ENCODE data around the gene HDGFL2.

The HDGFL2 gene

GRCh38 chr19:4511300-4512054, 39.4 kb downstream of the HDGFL2 start:
- no peak for TF ChIP-seq FOXK2 (IDR thresholded peaks at IDR 0.05)
- no peak for TF ChIP-seq FOXA1 (IDR thresholded peaks at IDR 0.05)
- no peak for TF ChIP-seq FOXM1 (IDR thresholded peaks at IDR 0.05; ENCODE audit: borderline replicate concordance)
- TF ChIP-seq HDGF (IDR thresholded peaks at IDR 0.05; ENCODE audit: borderline replicate concordance): no peak
- TF ChIP-seq L3MBTL2 (conservative IDR thresholded peaks at IDR 0.05): no peak
- TF ChIP-seq ARNT (IDR thresholded peaks at IDR 0.05): no peak
- TF ChIP-seq CTBP1 (IDR thresholded peaks at IDR 0.05; ENCODE audit: borderline replicate concordance): no peak
- TF ChIP-seq LEF1 (IDR thresholded peaks at IDR 0.05; ENCODE audit: borderline replicate concordance): no peak
- TF ChIP-seq ELF4 (IDR thresholded peaks at IDR 0.05): no peak
- TF ChIP-seq PKNOX1 (IDR thresholded peaks at IDR 0.05): no peak
- no peak for TF ChIP-seq BHLHE40 (IDR thresholded peaks at IDR 0.05; ENCODE audit: borderline replicate concordance)
- no peak for TF ChIP-seq SUZ12 (IDR thresholded peaks at IDR 0.05)
- TF ChIP-seq ZNF384 (IDR thresholded peaks at IDR 0.05): no peak
- TF ChIP-seq TARDBP (IDR thresholded peaks at IDR 0.05): no peak
- ChIA-PET POLR2A (no interaction called here), CTCF (no interaction called here)
- DNase-seq (ENCODE audit: extremely low spot score): no peak

GRCh38 chr19:4512070-4512469, 40.0 kb downstream of the HDGFL2 start:
- CTCF ChIA-PET: no interaction called here
- no peak for DNase-seq (ENCODE audit: extremely low spot score)
- no peak for TF ChIP-seq ELF4 (IDR thresholded peaks at IDR 0.05)
- POLR2A ChIA-PET: no interaction called here

- POLR2A ChIA-PET: no interaction called here
- no peak for TF ChIP-seq ELF4 (IDR thresholded peaks at IDR 0.05)
- TF ChIP-seq ZNF384 (IDR thresholded peaks at IDR 0.05): no peak
- no peak for TF ChIP-seq ARNT (IDR thresholded peaks at IDR 0.05)
- TF ChIP-seq FOXK2 (IDR thresholded peaks at IDR 0.05): no peak
- no peak for TF ChIP-seq SP1 (IDR thresholded peaks at IDR 0.05)
- no peak for TF ChIP-seq LEF1 (IDR thresholded peaks at IDR 0.05; ENCODE audit: borderline replicate concordance)
- no peak for TF ChIP-seq BHLHE40 (IDR thresholded peaks at IDR 0.05; ENCODE audit: borderline replicate concordance)
- no peak for DNase-seq (ENCODE audit: extremely low spot score)
- CTCF ChIA-PET: no interaction called here
These were observed 41.2 kb downstream of the HDGFL2 start for GRCh38 chr19:4513248-4513647.

GRCh38 chr19:4515732-4516131, 43.6 kb downstream of the HDGFL2 start:
- CTCF ChIA-PET: interaction anchor here (1.1 kb wide), 1 partner anchor 10 kb away, joined by 3 read pairs; no protein-coding TSS in a partner anchor
- TF ChIP-seq FOXM1 (IDR thresholded peaks at IDR 0.05; ENCODE audit: borderline replicate concordance): no peak
- TF ChIP-seq HDGF (IDR thresholded peaks at IDR 0.05; ENCODE audit: borderline replicate concordance): no peak
- no peak for TF ChIP-seq NFRKB (IDR thresholded peaks at IDR 0.05)
- TF ChIP-seq CTBP1 (IDR thresholded peaks at IDR 0.05; ENCODE audit: borderline replicate concordance): no peak
- TF ChIP-seq LEF1 (IDR thresholded peaks at IDR 0.05; ENCODE audit: borderline replicate concordance): no peak
- no peak for TF ChIP-seq SUZ12 (IDR thresholded peaks at IDR 0.05)
- TF ChIP-seq PKNOX1 (IDR thresholded peaks at IDR 0.05): no peak
- TF ChIP-seq SP1 (IDR thresholded peaks at IDR 0.05): no peak
- TF ChIP-seq ZNF384 (IDR thresholded peaks at IDR 0.05): no peak
- TF ChIP-seq FOXK2 (IDR thresholded peaks at IDR 0.05): no peak
- TF ChIP-seq L3MBTL2 (conservative IDR thresholded peaks at IDR 0.05): no peak
- TF ChIP-seq ELF4 (IDR thresholded peaks at IDR 0.05): no peak
- no peak for TF ChIP-seq TARDBP (IDR thresholded peaks at IDR 0.05)
- TF ChIP-seq ARNT (IDR thresholded peaks at IDR 0.05): no peak
- TF ChIP-seq FOXA1 (IDR thresholded peaks at IDR 0.05): no peak
- TF ChIP-seq BHLHE40 (IDR thresholded peaks at IDR 0.05; ENCODE audit: borderline replicate concordance): no peak
- POLR2A ChIA-PET: no interaction called here
- no peak for DNase-seq (ENCODE audit: extremely low spot score)

GRCh38 chr19:4516199-4516938, 44.3 kb downstream of the HDGFL2 start:
- ChIA-PET POLR2A (interaction anchor here (1.2 kb wide), 1 partner anchor 8 kb away, joined by 4 read pairs; no protein-coding TSS in a partner anchor), CTCF (interaction anchor here (1.1 to 1.5 kb wide), 2 partner anchors 9 to 10 kb away, joined by 3 to 4 read pairs; no protein-coding TSS in a partner anchor)
- no peak for DNase-seq (ENCODE audit: extremely low spot score)
- TF ChIP-seq CTBP1 (IDR thresholded peaks at IDR 0.05; ENCODE audit: borderline replicate concordance): no peak
- no peak for TF ChIP-seq PKNOX1 (IDR thresholded peaks at IDR 0.05)
- TF ChIP-seq NFRKB (IDR thresholded peaks at IDR 0.05): no peak
- no peak for TF ChIP-seq LEF1 (IDR thresholded peaks at IDR 0.05; ENCODE audit: borderline replicate concordance)
- TF ChIP-seq FOXM1 (IDR thresholded peaks at IDR 0.05; ENCODE audit: borderline replicate concordance): no peak
- no peak for TF ChIP-seq ARNT (IDR thresholded peaks at IDR 0.05)
- TF ChIP-seq FOXA1 (IDR thresholded peaks at IDR 0.05): no peak
- no peak for TF ChIP-seq ELF4 (IDR thresholded peaks at IDR 0.05)
- no peak for TF ChIP-seq ZNF384 (IDR thresholded peaks at IDR 0.05)
- no peak for TF ChIP-seq HDGF (IDR thresholded peaks at IDR 0.05; ENCODE audit: borderline replicate concordance)

- POLR2A ChIA-PET: interaction anchor here (1.2 kb wide), 1 partner anchor 8 kb away, joined by 4 read pairs; no protein-coding TSS in a partner anchor
- CTCF ChIA-PET: interaction anchor here (1.1 to 1.5 kb wide), 2 partner anchors 8 to 10 kb away, joined by 3 to 4 read pairs; no protein-coding TSS in a partner anchor
- DNase-seq (ENCODE audit: extremely low spot score): no peak
- no peak for TF ChIP-seq ELF4 (IDR thresholded peaks at IDR 0.05)
- TF ChIP-seq ZNF384 (IDR thresholded peaks at IDR 0.05): no peak
- no peak for TF ChIP-seq PKNOX1 (IDR thresholded peaks at IDR 0.05)
- no peak for TF ChIP-seq LEF1 (IDR thresholded peaks at IDR 0.05; ENCODE audit: borderline replicate concordance)
- TF ChIP-seq FOXM1 (IDR thresholded peaks at IDR 0.05; ENCODE audit: borderline replicate concordance): no peak
- TF ChIP-seq ARNT (IDR thresholded peaks at IDR 0.05): no peak
- TF ChIP-seq SUZ12 (IDR thresholded peaks at IDR 0.05): no peak
- no peak for TF ChIP-seq FOXK2 (IDR thresholded peaks at IDR 0.05)
- TF ChIP-seq TARDBP (IDR thresholded peaks at IDR 0.05): no peak
- no peak for TF ChIP-seq SP1 (IDR thresholded peaks at IDR 0.05)
These were observed 44.8 kb downstream of the HDGFL2 start for GRCh38 chr19:4516939-4517300.
